HepG2 (cell line): Measurements from ENCODE around the gene MYL9. TPM values are rescaled to one million over a fixed set of nuclear protein-coding genes. Genes with fewer than 3 reads are reported as not detected.

ENCODE experiments used
- ETV5 ChIP-seq: IDR thresholded peaks from 2 replicates; pipeline ENCODE4 v1.6.1; 2018; ENCODE audit warnings: missing biosample characterization, missing genetic modification reagents, inconsistent platforms, borderline replicate concordance
- NFE2L2 ChIP-seq: fragments of 150-350 bp; IDR thresholded peaks from 2 replicates; pipeline ENCODE4 v1.6.1; 2014; ENCODE audit warnings: low read length
- PATZ1 ChIP-seq: sonication (generic); formaldehyde crosslinking; IDR thresholded peaks from 2 replicates; pipeline ENCODE4 v1.4.0; 2020; ENCODE audit warnings: missing genetic modification reagents
- SKIL ChIP-seq: sonication (generic); formaldehyde crosslinking; IDR thresholded peaks from 2 replicates; pipeline ENCODE4 v1.8.0; 2022; ENCODE audit warnings: missing genetic modification reagents, mild to moderate bottlenecking, moderate library complexity, borderline replicate concordance
- SOX5 ChIP-seq: IDR thresholded peaks from 2 replicates; pipeline ENCODE4 v1.6.1; 2016; ENCODE audit warnings: borderline replicate concordance
- STAT5B ChIP-seq: sonication (generic); formaldehyde crosslinking; IDR thresholded peaks from 2 replicates; pipeline ENCODE4 v1.4.0; 2020; ENCODE audit warnings: missing genetic modification reagents
- TARDBP ChIP-seq: sonication (generic); formaldehyde crosslinking; IDR thresholded peaks from 2 replicates; pipeline ENCODE4 v1.8.0; 2022; ENCODE audit warnings: mild to moderate bottlenecking, missing genetic modification reagents
- TEF ChIP-seq: sonication (generic); formaldehyde crosslinking; IDR thresholded peaks from 2 replicates; pipeline ENCODE4 v1.5.0; 2020; ENCODE audit warnings: missing genetic modification reagents
- TFE3 ChIP-seq: IDR thresholded peaks from 2 replicates; pipeline ENCODE4 v1.6.1; 2016
- THAP7 ChIP-seq: sonication (generic); formaldehyde crosslinking; IDR thresholded peaks from 2 replicates; pipeline ENCODE4 v1.8.1; 2023; ENCODE audit warnings: mild to moderate bottlenecking, missing genetic modification reagents
- THRA ChIP-seq: sonication (generic); formaldehyde crosslinking; IDR thresholded peaks from 2 replicates; pipeline ENCODE4 v1.4.0; 2020; ENCODE audit warnings: missing genetic modification reagents, borderline replicate concordance
- ZNF446 ChIP-seq: sonication (generic); formaldehyde crosslinking; IDR thresholded peaks from 2 replicates; pipeline ENCODE4 v1.5.0; 2020; ENCODE audit warnings: mild to moderate bottlenecking, missing genetic modification reagents
- ZNF746 ChIP-seq: sonication (generic); formaldehyde crosslinking; IDR thresholded peaks from 2 replicates; pipeline ENCODE4 v1.8.0; 2022; ENCODE audit warnings: mild to moderate bottlenecking, missing genetic modification reagents
- ZNF776 ChIP-seq: sonication (generic); formaldehyde crosslinking; IDR thresholded peaks from 2 replicates; pipeline ENCODE4 v1.4.0; 2020; ENCODE audit warnings: mild to moderate bottlenecking, missing genetic modification reagents
- ZNF839 ChIP-seq: sonication (generic); formaldehyde crosslinking; IDR thresholded peaks from 2 replicates; pipeline ENCODE4 v1.4.0; 2020; ENCODE audit warnings: missing genetic modification reagents, mild to moderate bottlenecking, borderline replicate concordance
- polyA plus RNA-seq, 8 experiments: library from polyadenylated mRNA; depleted of rRNA in 3 of 8; stranded (reverse) in 7 of 8; unstranded in 1 of 8; fragments of >200 nt; fragmentation: Illumina TruSeq in 4 of 8; extraction: Trizol in 4 of 8; gene quantifications; 2 replicates each; pipeline versions ENCODE4 v1.2.1 to v1.2.3, GENCODE V29; 2011 to 2016; ENCODE audit warnings: low read depth in 4 of 8, missing spikeins in 1 of 8, mixed read lengths in 1 of 8; ENCODE audit not compliant: insufficient read depth in 1 of 8
- total RNA-seq, 5 experiments: library from RNA; depleted of rRNA; stranded (reverse); fragments of >200 nt; fragmentation: Illumina TruSeq; extraction: Trizol; gene quantifications; 2 replicates each; pipeline ENCODE4 v1.2.3, GENCODE V29; 2016; ENCODE audit warnings: low read depth in 1 of 5
- TF ChIP-seq, protein P1 (sequence below): sonication (generic); formaldehyde crosslinking; IDR thresholded peaks from 2 replicates; pipeline ENCODE4 v1.4.0; 2020; ENCODE audit warnings: missing genetic modification reagents
- TF ChIP-seq, protein P2 (sequence below): sonication (generic); formaldehyde crosslinking; IDR thresholded peaks from 2 replicates; pipeline ENCODE4 v1.4.0; 2020; ENCODE audit warnings: missing genetic modification reagents

The MYL9 gene
- total and polyA plus RNA-seq, 2 of the 13 experiments (the other 11 are each of a cell fraction or from before 2014, with no cell fraction given) = 0.87 to 2.2 TPM

- TF ChIP-seq, protein P1, sequence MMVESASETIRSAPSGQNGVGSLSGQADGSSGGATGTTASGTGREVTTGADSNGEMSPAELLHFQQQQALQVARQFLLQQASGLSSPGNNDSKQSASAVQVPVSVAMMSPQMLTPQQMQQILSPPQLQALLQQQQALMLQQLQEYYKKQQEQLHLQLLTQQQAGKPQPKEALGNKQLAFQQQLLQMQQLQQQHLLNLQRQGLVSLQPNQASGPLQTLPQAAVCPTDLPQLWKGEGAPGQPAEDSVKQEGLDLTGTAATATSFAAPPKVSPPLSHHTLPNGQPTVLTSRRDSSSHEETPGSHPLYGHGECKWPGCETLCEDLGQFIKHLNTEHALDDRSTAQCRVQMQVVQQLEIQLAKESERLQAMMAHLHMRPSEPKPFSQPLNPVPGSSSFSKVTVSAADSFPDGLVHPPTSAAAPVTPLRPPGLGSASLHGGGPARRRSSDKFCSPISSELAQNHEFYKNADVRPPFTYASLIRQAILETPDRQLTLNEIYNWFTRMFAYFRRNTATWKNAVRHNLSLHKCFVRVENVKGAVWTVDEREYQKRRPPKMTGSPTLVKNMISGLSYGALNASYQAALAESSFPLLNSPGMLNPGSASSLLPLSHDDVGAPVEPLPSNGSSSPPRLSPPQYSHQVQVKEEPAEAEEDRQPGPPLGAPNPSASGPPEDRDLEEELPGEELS = no peak
- TF ChIP-seq SKIL (CRISPR knock-in tag) (no peak), SOX5 (no peak), NFE2L2 (no peak), STAT5B (CRISPR knock-in tag) (no peak), ETV5 (CRISPR knock-in tag) (peak; percentile 39; the same call in 1 of the 2 replicates), THAP7 (no peak), TFE3 (CRISPR knock-in tag) (no peak), THRA (no peak), PATZ1 (CRISPR knock-in tag) (peak; percentile 99), TEF (no peak), TARDBP (CRISPR knock-in tag) (0 out of 2 replicates have a peak, but pooled peaks have one; percentile 38), ZNF839 (no peak), ZNF446 (CRISPR knock-in tag) (0 out of 2 replicates have a peak, but pooled peaks have one; percentile 15), ZNF776 (CRISPR knock-in tag) (no peak), ZNF746 (no peak)
- TF ChIP-seq, protein P2, sequence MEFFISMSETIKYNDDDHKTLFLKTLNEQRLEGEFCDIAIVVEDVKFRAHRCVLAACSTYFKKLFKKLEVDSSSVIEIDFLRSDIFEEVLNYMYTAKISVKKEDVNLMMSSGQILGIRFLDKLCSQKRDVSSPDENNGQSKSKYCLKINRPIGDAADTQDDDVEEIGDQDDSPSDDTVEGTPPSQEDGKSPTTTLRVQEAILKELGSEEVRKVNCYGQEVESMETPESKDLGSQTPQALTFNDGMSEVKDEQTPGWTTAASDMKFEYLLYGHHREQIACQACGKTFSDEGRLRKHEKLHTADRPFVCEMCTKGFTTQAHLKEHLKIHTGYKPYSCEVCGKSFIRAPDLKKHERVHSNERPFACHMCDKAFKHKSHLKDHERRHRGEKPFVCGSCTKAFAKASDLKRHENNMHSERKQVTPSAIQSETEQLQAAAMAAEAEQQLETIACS (CRISPR knock-in tag) = peak; percentile 56; the same call in 1 of the 2 replicates
Measured at GRCh38 chr20:36573798-36574365, 32.6 kb downstream of the MYL9 start (continued).
